Neural cell (in vitro differentiated cells): ENCODE data around the gene ERMN. TPM values are rescaled to one million over a fixed set of nuclear protein-coding genes. Genes with fewer than 3 reads are reported as not detected.

Experiments
- H2AFZ ChIP-seq: fragments of 200-600, 300-800 bp; sonication (generic), shearing (Covaris generic); 2 replicates; pipeline ENCODE4 v1.6.0; 2014; ENCODE audit warnings: low read depth, mild to moderate bottlenecking, antibody characterized with exemption, low read length, moderate library complexity
- H3F3A ChIP-seq: fragments of 200-600 bp; shearing (Covaris generic); 2 replicates; pipeline ENCODE4 v1.6.1; 2016; ENCODE audit warnings: mild to moderate bottlenecking, moderate library complexity, mixed read lengths, antibody characterized with exemption, low read length; ENCODE audit not compliant: insufficient read depth, poor library complexity, severe bottlenecking
- H3K27ac ChIP-seq: fragments of 200-600, 300-800 bp; sonication (generic), shearing (Covaris generic); 2 replicates; pipeline ENCODE4 v1.5.1; 2014; ENCODE audit warnings: mild to moderate bottlenecking, low read length, moderate library complexity
- H3K27me3 ChIP-seq: fragments of 300-800, 200-600 bp; sonication (generic), shearing (Covaris generic); 2 replicates; pipeline ENCODE4 v1.6.0; 2014; ENCODE audit warnings: mild to moderate bottlenecking, low read depth, low read length, moderate library complexity; ENCODE audit not compliant: insufficient read depth
- H3K36me3 ChIP-seq: fragments of 300-800, 200-600 bp; sonication (generic), shearing (Covaris generic); 2 replicates; pipeline ENCODE4 v1.5.1; 2014; ENCODE audit warnings: mild to moderate bottlenecking, antibody characterized with exemption, low read length, moderate library complexity; ENCODE audit not compliant: insufficient read depth
- H3K4me2 ChIP-seq: fragments of 300-800, 200-600 bp; sonication (generic), shearing (Covaris generic); 2 replicates; pipeline ENCODE4 v1.6.0; 2014; ENCODE audit warnings: mild to moderate bottlenecking, low read length
- H3K4me3 ChIP-seq: fragments of 300-800, 200-600 bp; sonication (generic), shearing (Covaris generic); 2 replicates; pipeline ENCODE4 v1.5.1; 2014; ENCODE audit warnings: mild to moderate bottlenecking, low read length, moderate library complexity
- H3K79me2 ChIP-seq: fragments of 200-600 bp; shearing (Covaris generic); replicated peaks from 2 replicates; pipeline ENCODE4 v1.6.0; 2014; ENCODE audit warnings: mild to moderate bottlenecking, low read length, moderate library complexity; ENCODE audit not compliant: insufficient read depth
- H3K9ac ChIP-seq: fragments of 300-800, 200-600 bp; sonication (generic), shearing (Covaris generic); 2 replicates; pipeline ENCODE4 v1.6.1; 2016; ENCODE audit warnings: mild to moderate bottlenecking, low read length, mixed read lengths
- H3K9me2 ChIP-seq: fragments of 200-600 bp; shearing (Covaris generic); 2 replicates; pipeline ENCODE4 v1.6.1; 2016; ENCODE audit warnings: mild to moderate bottlenecking, low read length, mixed read lengths; ENCODE audit not compliant: insufficient read depth
- H3K9me3 ChIP-seq: fragments of 200-600, 300-800 bp; sonication (generic), shearing (Covaris generic); 2 replicates; pipeline ENCODE4 v1.6.1; 2016; ENCODE audit warnings: mild to moderate bottlenecking, mixed run types, low read length, moderate library complexity, mixed read lengths
- H4K20me1 ChIP-seq: fragments of 200-600 bp; shearing (Covaris generic); 2 replicates; pipeline ENCODE4 v1.6.1; 2016; ENCODE audit warnings: mild to moderate bottlenecking, mixed run types; ENCODE audit not compliant: insufficient read depth
- EP300 ChIP-seq: fragments of 450-650 bp; conservative IDR thresholded peaks from 2 replicates; pipeline ENCODE4 v1.6.1; 2014; ENCODE audit warnings: antibody characterized with exemption, mild to moderate bottlenecking, moderate library complexity; ENCODE audit not compliant: poor library complexity, severe bottlenecking
- EZH2 ChIP-seq: fragments of 200-600, 300-800 bp; shearing (Covaris generic), sonication (generic); IDR thresholded peaks from 2 replicates; pipeline ENCODE4 v1.6.1; 2014; ENCODE audit warnings: antibody characterized with exemption, low read length, borderline replicate concordance, mild to moderate bottlenecking; ENCODE audit not compliant: insufficient read depth, poor library complexity, severe bottlenecking
- MXI1 ChIP-seq: fragments of 450-650 bp; conservative IDR thresholded peaks from 2 replicates; pipeline ENCODE4 v1.6.1; 2014; ENCODE audit warnings: antibody characterized with exemption, mild to moderate bottlenecking; ENCODE audit not compliant: poor library complexity, severe bottlenecking
- POLR2AphosphoS5 ChIP-seq: IDR thresholded peaks from 2 replicates; pipeline ENCODE4 v1.6.1; 2012
- RAD21 ChIP-seq: fragments of 450-650 bp; conservative IDR thresholded peaks from 2 replicates; pipeline ENCODE4 v1.6.1; 2014; ENCODE audit warnings: antibody characterized with exemption, mild to moderate bottlenecking, moderate library complexity
- SMC3 ChIP-seq: fragments of 450-650 bp; conservative IDR thresholded peaks from 2 replicates; pipeline ENCODE4 v1.6.1; 2014; ENCODE audit warnings: antibody characterized with exemption, mild to moderate bottlenecking, moderate library complexity; ENCODE audit not compliant: poor library complexity
- TAF1 ChIP-seq: IDR thresholded peaks from 2 replicates; pipeline ENCODE4 v1.6.1; 2012; ENCODE audit warnings: low read depth
- polyA plus RNA-seq: library from polyadenylated mRNA; depleted of rRNA; stranded (reverse); fragments of >200 nt; gene quantifications from 2 replicates; pipeline ENCODE4 v1.2.3, GENCODE V29; 2014
- TF ChIP-seq, protein P1 (sequence below): IDR thresholded peaks from 2 replicates; pipeline ENCODE4 v1.6.1; 2012; ENCODE audit warnings: borderline replicate concordance
- TF ChIP-seq, protein P2 (sequence below): fragments of 450-650 bp; IDR thresholded peaks from 2 replicates; pipeline ENCODE4 v1.5.1; 2014; ENCODE audit warnings: antibody characterized with exemption, mild to moderate bottlenecking, moderate library complexity; ENCODE audit not compliant: poor library complexity, severe bottlenecking

The ERMN gene
- polyA plus RNA-seq, 1 donor from 2014 or later, result not detected

DNA sequence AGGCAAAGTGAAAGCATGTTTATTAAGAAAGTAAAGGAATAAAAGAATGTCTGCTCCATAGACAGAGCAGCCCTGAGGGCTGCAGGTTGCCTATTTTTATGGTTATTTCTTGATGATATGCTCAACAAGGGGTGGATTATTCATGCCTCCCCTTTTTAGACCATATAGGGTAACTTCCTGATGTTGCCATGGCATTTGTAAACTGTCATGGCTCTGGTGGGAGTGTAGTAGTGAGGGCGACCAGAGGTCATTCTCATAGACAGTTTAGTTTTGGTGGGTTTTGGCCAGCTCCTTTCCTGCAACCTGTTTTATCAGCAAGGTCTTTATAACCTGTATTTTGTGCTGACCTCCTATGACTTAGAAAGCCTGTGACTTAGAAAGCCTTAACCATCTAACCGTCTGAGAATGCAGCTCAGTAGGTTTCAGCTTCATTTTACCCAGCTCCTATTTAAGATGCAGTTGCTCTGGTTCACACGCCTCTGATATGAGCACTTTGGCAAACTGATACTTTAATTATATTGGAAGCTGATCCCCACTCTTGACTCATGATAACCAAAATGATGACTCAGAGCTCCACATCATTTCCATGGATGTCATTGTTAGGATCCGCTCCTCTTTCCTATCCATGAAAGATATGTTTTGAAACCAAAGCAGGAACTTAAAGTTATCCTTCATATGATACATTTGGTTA, 14.5 kb upstream of the ERMN start:
- H3F3A ChIP-seq, result no peaks in the 10 kb centered on the region
- H3K27ac ChIP-seq, result no peak overlapping the region
- H3K4me2 ChIP-seq, result no peak overlapping the region
- H3K36me3 ChIP-seq, result no peaks in the 10 kb centered on the region
- TF ChIP-seq EP300 (no peak), POLR2AphosphoS5 (no peak), RAD21 (no peak), SMC3 (no peak), MXI1 (no peak), TAF1 (no peak)
- TF ChIP-seq, protein P1, sequence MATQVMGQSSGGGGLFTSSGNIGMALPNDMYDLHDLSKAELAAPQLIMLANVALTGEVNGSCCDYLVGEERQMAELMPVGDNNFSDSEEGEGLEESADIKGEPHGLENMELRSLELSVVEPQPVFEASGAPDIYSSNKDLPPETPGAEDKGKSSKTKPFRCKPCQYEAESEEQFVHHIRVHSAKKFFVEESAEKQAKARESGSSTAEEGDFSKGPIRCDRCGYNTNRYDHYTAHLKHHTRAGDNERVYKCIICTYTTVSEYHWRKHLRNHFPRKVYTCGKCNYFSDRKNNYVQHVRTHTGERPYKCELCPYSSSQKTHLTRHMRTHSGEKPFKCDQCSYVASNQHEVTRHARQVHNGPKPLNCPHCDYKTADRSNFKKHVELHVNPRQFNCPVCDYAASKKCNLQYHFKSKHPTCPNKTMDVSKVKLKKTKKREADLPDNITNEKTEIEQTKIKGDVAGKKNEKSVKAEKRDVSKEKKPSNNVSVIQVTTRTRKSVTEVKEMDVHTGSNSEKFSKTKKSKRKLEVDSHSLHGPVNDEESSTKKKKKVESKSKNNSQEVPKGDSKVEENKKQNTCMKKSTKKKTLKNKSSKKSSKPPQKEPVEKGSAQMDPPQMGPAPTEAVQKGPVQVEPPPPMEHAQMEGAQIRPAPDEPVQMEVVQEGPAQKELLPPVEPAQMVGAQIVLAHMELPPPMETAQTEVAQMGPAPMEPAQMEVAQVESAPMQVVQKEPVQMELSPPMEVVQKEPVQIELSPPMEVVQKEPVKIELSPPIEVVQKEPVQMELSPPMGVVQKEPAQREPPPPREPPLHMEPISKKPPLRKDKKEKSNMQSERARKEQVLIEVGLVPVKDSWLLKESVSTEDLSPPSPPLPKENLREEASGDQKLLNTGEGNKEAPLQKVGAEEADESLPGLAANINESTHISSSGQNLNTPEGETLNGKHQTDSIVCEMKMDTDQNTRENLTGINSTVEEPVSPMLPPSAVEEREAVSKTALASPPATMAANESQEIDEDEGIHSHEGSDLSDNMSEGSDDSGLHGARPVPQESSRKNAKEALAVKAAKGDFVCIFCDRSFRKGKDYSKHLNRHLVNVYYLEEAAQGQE, result no peak
- TF ChIP-seq, protein P2, sequence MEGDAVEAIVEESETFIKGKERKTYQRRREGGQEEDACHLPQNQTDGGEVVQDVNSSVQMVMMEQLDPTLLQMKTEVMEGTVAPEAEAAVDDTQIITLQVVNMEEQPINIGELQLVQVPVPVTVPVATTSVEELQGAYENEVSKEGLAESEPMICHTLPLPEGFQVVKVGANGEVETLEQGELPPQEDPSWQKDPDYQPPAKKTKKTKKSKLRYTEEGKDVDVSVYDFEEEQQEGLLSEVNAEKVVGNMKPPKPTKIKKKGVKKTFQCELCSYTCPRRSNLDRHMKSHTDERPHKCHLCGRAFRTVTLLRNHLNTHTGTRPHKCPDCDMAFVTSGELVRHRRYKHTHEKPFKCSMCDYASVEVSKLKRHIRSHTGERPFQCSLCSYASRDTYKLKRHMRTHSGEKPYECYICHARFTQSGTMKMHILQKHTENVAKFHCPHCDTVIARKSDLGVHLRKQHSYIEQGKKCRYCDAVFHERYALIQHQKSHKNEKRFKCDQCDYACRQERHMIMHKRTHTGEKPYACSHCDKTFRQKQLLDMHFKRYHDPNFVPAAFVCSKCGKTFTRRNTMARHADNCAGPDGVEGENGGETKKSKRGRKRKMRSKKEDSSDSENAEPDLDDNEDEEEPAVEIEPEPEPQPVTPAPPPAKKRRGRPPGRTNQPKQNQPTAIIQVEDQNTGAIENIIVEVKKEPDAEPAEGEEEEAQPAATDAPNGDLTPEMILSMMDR, result no peak
- H3K79me2 ChIP-seq, result no peaks in the 10 kb centered on the region
- no peak overlapping the region for H3K9ac ChIP-seq
- H4K20me1 ChIP-seq, result no peaks in the 10 kb centered on the region
- no peak overlapping the region for H3K4me3 ChIP-seq
- H3K9me3 ChIP-seq, result no peaks in the 10 kb centered on the region
- H3K9me2 ChIP-seq, result no peaks in the 10 kb centered on the region
- H3K27me3 ChIP-seq, result no peaks in the 10 kb centered on the region
- no peak overlapping the region for H2AFZ ChIP-seq

DNA sequence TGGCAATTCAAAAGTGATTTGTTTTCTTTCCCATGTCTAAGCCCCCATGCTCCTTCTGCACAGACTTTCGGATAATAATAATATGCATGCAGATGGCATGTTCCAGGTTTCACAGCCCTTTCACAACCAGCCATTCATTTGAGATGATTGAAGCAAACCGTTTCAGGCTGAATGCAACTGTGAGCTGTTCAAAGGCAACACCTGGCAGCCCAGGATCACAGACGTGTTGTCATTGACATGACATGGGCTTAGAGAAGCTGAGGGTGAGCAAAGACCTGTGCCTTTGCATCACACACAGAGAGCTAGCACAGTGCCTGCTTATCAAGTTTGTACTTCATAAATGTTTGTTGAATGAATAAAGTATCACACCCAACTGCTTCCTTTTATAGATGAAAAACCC, 12.4 kb upstream of the ERMN start:
- no peaks in the 10 kb centered on the region for H3K9me2 ChIP-seq
- no peaks in the 10 kb centered on the region for H3K9me3 ChIP-seq
- no peak overlapping the region for H3K4me2 ChIP-seq
- TF ChIP-seq EP300, result peak; percentile 40
- no peak for TF ChIP-seq MXI1
- peak; percentile 18 for TF ChIP-seq POLR2AphosphoS5
- TF ChIP-seq RAD21, result no peak
- TF ChIP-seq EZH2, result no peak
- TF ChIP-seq, protein P2, result no peak
- TF ChIP-seq, protein P1, result no peak
- TF ChIP-seq TAF1, result no peak
- no peak for TF ChIP-seq SMC3
- no peak overlapping the region for H2AFZ ChIP-seq
- H3K4me3 ChIP-seq, result no peak overlapping the region
- H3K9ac ChIP-seq, result no peak overlapping the region
- no peaks in the 10 kb centered on the region for H3K27me3 ChIP-seq
- no peak overlapping the region for H3K27ac ChIP-seq
- H3K79me2 ChIP-seq, result no peaks in the 10 kb centered on the region
- H4K20me1 ChIP-seq, result no peaks in the 10 kb centered on the region
- no peaks in the 10 kb centered on the region for H3K36me3 ChIP-seq
- H3F3A ChIP-seq, result no peaks in the 10 kb centered on the region
